Fibroblast of skin of right biceps (primary cell): Measurements from ENCODE around the gene MKNK1.

Experiments
- DNase-seq: peaks from one replicate; pipeline ENCODE4 v3.0.0-alpha.2; 2013

The MKNK1 gene

DNA sequence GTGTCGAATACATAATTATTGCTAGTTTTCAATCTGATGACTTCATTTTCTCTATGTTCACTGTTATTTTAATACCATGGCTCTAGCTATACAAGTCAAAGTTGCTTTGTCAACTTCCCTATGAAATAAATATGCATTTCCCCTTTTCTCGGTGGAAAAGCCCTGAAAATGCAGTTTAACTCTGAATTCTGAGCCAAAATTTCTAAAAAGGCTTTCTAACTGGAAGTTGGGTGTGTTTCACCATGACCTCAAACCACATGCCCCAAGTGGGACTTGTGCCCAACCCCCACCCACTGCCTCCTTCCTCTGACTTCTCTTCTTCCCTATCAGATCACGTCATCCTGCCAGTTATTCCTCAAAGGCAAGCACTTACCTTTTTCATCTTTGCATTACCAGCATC lies 8.9 kb downstream of the MKNK1 start:
- DNase-seq = no peak

GRCh38 chr1:46594063-46594462 lies 10.0 kb downstream of the MKNK1 start:
- DNase-seq = no peak

- DNase-seq = no peak
Measured at GRCh38 chr1:46592823-46593222, 11.2 kb downstream of the MKNK1 start.

GRCh38 chr1:46589529-46589928 lies 14.5 kb downstream of the MKNK1 start:
- DNase-seq = no peak

GRCh38 chr1:46587069-46587468 lies 17.0 kb downstream of the MKNK1 start:
- DNase-seq = no peak

GRCh38 chr1:46585312-46585938 lies 18.6 kb downstream of the MKNK1 start:
- DNase-seq = no peak

GRCh38 chr1:46583494-46583893 lies 20.6 kb downstream of the MKNK1 start:
- no peak for DNase-seq

DNA sequence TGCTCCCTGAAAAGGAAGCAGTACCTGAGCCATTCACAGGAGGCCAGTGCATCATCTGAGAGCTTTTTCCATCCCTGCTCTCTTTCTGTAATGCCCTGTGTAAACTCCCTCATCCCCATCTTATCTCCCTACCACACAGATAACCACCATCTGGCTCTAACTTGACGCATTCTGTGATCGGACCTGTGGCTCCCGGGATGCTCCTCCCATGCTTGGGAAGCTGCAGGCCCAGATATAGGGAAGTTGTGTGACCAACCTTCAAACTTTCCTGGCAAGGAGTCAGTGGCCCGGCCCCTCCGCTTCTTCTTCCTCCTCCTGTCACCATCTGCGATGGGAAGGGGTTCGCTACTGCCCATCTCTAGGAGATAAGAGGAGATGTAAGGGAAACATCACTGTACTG lies 21.1 kb downstream of the MKNK1 start:
- no peak for DNase-seq

DNA sequence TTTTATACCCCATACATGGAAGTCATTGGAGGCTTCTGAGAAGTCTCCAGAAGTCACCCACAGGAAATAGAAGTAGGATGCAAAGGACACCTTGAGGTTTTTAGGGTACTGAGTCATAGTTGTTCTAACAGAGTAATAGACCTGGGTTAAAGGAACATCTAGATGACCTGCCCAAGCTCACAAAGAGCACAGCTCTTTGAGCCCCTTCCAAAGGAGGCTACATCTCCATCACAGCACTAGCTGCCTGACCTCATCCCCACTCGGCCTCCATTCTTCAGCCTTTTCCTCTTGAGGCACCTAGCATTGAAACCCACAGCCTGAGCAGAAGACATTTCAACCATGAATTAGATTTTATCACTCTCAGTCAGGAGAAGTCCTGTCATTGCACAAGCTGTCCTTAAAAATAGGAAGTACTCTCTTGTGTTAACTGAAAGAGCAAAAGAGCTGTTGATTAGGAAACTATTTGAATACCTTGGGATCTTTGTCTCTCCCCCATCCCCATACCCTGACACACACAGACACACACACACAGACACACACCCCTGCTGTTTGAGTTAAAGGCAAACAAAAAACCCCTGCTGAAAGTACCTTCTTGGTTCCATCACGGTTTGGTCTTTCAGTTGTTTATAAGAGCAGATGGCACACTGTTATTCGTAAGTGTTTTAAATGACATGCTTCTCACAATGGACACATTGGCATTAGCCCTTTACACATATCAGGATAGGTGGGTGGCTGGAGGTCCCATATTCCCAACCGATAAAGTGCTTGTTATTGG lies 22.2 kb downstream of the MKNK1 start:
- DNase-seq = no peak

- DNase-seq = no peak
Measured at GRCh38 chr1:46580140-46580903, 23.7 kb downstream of the MKNK1 start.

DNA sequence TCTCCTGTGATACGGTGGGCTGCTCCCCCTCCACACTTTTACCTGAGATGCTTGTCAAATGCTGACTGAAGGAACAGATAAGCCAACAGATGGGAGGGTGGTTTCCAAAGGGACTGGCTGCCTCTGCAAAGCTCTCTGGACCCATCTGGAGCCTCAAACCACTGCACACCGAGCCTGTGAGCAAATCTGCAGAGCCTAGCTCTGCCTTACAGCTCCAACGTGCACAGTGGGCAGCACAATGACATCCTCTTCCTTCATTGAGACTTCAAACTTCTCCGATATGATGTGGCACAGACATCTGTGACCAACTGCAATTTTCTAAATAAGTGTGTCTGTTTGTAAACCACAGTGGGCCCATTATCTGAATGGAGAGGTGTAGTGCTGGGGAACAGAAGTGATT lies 26.4 kb downstream of the MKNK1 start:
- no peak for DNase-seq

DNA sequence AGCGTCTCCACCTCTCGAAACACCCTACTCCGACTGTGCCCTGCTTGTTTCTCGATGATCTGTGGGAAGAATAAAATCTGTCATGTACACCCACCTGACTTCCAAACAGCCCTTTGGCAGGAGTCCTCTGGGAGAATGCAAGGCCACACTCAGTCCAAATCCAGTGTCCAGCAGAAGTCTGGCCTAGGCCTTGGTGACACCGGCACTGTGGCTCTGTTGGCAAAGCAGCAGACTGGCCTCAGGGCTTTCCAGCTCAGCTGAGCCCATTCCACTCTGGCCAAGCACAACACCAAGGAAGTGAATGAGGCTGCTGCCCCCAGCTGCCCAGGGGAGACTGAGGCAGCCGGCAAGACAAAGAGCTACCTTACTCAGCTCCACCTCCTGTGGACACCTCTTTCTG lies 27.5 kb downstream of the MKNK1 start:
- DNase-seq = no peak

DNA sequence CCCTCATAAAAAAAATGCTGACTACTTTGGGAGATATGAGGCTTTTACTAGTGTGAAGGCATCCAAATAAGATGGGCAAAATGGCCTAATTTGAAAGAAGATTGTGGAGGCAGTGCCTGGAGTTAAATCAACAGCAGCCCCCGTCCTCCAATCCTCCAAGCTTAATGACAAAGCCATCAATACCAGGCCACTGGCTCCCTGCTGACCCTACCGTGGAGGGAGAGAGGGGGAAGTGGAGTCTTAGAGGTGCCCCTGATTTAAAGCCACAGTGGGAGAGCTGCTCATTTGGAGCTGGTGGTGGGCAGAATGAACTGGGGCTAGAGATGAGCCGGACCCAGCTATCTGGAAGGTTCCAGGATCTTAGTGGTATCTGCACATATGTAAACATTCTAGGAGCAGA lies 28.3 kb downstream of the MKNK1 start:
- DNase-seq = no peak

DNA sequence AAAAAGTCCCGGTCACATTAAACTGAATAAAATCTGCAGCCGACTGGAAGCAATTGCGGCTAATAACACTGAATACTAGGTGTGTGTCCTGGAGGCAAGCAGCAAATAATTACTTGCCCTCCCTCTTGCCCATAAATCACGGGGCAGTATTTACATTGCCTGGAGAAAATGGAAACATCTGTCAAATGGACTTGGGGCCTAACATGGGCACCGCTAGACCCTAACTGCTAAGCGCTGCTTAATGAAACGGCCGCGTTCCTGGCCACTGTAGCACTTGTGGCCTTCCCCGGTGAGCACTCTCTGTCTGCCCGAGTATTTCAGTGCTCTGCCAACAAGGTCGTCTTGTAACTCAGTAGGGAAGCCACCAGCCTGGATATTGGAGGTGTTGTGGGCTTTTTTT lies 28.8 kb downstream of the MKNK1 start:
- no peak for DNase-seq

- DNase-seq = no peak
Measured at GRCh38 chr1:46571691-46572225, 32.3 kb downstream of the MKNK1 start.

GRCh38 chr1:46569884-46570725 lies 34.0 kb downstream of the MKNK1 start:
- DNase-seq = peak; percentile 5

DNA sequence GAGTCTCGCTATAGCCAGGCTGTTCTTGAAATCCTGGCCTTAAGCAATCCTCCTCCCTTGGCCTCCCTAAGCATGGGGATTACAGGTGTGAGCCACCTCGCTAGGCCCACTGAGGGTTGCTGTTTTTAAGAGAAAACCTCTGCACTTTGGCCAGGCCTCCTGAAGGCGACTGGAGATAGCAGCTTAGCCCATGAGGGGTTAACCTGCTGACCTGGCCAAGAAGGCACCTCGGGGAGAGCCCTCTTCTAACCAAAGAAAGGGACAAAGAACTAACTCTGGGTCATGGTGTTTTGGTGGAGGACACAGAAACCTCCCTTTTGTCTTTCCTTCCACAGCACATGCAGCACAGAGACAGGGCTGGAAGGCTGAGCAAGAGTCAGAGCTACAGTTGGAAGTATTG lies 35.0 kb downstream of the MKNK1 start:
- no peak for DNase-seq

DNA sequence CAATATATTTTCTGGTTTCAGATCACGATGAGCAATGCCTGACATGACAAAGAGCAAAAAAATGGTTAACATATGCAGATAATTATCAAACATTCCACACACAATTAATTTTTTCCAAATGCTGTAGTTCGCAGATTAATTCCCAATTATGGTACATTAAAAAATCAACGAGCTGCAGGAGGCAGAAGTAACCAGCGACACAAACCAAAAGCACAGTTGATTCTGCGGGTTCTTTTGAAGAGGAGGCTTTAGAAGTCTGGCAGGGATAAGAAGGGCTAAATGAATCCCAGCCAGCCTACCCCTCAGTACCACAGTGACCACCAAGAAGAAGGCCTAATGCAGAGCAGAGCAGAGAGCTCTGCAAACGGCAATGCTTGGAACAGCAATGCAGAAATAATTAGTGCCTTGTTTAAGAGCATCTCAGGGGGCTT lies 35.6 kb downstream of the MKNK1 start:
- peak; percentile 53 for DNase-seq

GRCh38 chr1:46563341-46563740 lies 40.7 kb downstream of the MKNK1 start:
- DNase-seq = no peak

- DNase-seq = no peak
Measured at GRCh38 chr1:46562498-46562897, 41.6 kb downstream of the MKNK1 start.

- DNase-seq = no peak
Measured at GRCh38 chr1:46558966-46559365, 45.1 kb downstream of the MKNK1 start.

DNA sequence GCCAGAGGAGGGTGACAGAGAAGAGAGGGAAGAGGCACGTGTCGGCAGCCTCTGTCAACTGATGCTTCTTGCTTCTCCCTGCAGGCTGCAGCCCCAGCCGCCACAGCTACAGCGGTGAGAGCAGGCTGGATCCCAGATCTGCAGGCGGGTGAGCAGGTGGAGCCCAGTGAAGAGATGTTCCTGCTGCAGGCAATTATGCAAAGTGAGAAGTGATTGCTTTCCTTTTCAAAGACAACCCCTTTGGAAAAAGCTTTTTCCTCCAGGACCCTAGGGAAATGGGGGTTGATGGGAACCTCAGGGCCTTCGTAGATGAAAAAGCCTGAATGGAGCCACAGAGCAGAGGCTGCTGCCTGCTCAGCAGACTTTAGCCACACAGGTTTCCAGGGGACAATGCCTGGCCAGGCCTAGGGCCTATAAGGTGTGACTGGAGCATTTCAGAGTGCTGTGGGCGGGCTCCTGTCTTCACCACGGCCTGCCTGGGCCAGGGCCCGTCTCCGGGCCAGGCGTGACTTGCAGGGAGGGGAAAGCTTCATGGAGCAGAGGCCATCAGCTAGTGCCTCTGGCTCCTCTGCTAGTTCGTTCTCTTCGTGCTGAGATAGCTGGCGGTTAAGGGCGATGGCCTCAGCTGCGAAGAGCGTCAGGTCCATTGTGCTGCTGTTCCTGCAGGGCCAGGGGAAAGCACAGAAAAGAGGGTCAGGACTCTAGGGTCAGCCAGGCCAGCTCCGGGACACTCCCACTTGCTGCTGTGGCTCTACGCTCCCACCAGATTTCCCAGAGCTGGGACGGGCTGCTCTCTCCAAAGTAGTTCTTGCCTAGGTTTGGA lies 45.7 kb downstream of the MKNK1 start:
- DNase-seq = no peak
